ENCODE data around the gene CFI. TPM values are rescaled to one million over a fixed set of nuclear protein-coding genes. Genes with fewer than 3 reads are reported as not detected.

The CFI gene
- total and polyA plus RNA-seq, 3 donors from 2014 or later = 4.3 to 26.0 (median 24.5) TPM

GRCh38 chr4:109750652-109751244 is 51.1 kb downstream of the CFI start:
- intact Hi-C loops (cut with DNase I; ENCODE audit: low total_unique reads) = no loop called here
- Histone ChIP-seq H3K36me3 (ENCODE audit: low read depth, missing control alignments) (no peaks in the 10 kb centered on the region), H3K9me3 (no peaks in the 10 kb centered on the region), H3K27me3 (no peaks in the 10 kb centered on the region), H3K4me1 (no peaks in the 10 kb centered on the region), H3K27ac (no peak overlapping the region), H3K4me3 (no peak overlapping the region)
- DNase-seq = no peak
- no peak for TF ChIP-seq POLR2A (IDR thresholded peaks at IDR 0.05)
- TF ChIP-seq CTCF (IDR thresholded peaks at IDR 0.05) = no peak
- WGBS, 2 donors = 91 to 94% methylated on average over 4 of the region's 4 CpGs

GRCh38 chr4:109749388-109750082 is 52.3 kb downstream of the CFI start:
- DNase-seq = no peak

GRCh38 chr4:109748114-109748513 is 53.7 kb downstream of the CFI start:
- 97 to 100% methylated on average over 1 of the region's 1 CpG for WGBS, 2 donors
- Histone ChIP-seq H3K36me3 (ENCODE audit: low read depth, missing control alignments) (no peaks in the 10 kb centered on the region), H3K27me3 (no peaks in the 10 kb centered on the region), H3K9me3 (no peaks in the 10 kb centered on the region), H3K27ac (no peak overlapping the region), H3K4me3 (no peak overlapping the region), H3K4me1 (no peaks in the 10 kb centered on the region)
- no peak for DNase-seq
- TF ChIP-seq CTCF (IDR thresholded peaks at IDR 0.05) = no peak
- no peak for TF ChIP-seq POLR2A (IDR thresholded peaks at IDR 0.05)
- intact Hi-C loops (cut with DNase I; ENCODE audit: low total_unique reads) = no loop called here

More at GRCh38 chr4:109749388-109750082, 52.3 kb downstream of the CFI start:
- Histone ChIP-seq H3K27me3 (no peaks in the 10 kb centered on the region), H3K4me1 (no peaks in the 10 kb centered on the region), H3K4me3 (no peak overlapping the region), H3K9me3 (no peaks in the 10 kb centered on the region), H3K36me3 (ENCODE audit: low read depth, missing control alignments) (no peaks in the 10 kb centered on the region), H3K27ac (no peak overlapping the region)
- 79 to 81% methylated on average over 7 of the region's 7 CpGs for WGBS, 2 donors
- TF ChIP-seq CTCF (IDR thresholded peaks at IDR 0.05) (no peak), POLR2A (IDR thresholded peaks at IDR 0.05) (no peak)
- intact Hi-C loops (cut with DNase I; ENCODE audit: low total_unique reads) = no loop called here

GRCh38 chr4:109746728-109747127 is 55.1 kb downstream of the CFI start:
- H3K4me1 ChIP-seq = no peaks in the 10 kb centered on the region
- intact Hi-C loops (cut with DNase I; ENCODE audit: low total_unique reads) = no loop called here
- 83 to 100% methylated on average over 2 of the region's 2 CpGs for WGBS, 2 donors

More at GRCh38 chr4:109746728-109747127, 55.1 kb downstream of the CFI start:
- Histone ChIP-seq H3K36me3 (ENCODE audit: low read depth, missing control alignments) (no peaks in the 10 kb centered on the region), H3K4me3 (no peak overlapping the region), H3K9me3 (no peaks in the 10 kb centered on the region), H3K27me3 (no peaks in the 10 kb centered on the region), H3K27ac (no peak overlapping the region)
- TF ChIP-seq CTCF (IDR thresholded peaks at IDR 0.05) (no peak), POLR2A (IDR thresholded peaks at IDR 0.05) (no peak)
- no peak for DNase-seq
